Hematopoietic multipotent progenitor cell treated with erythropoietin and hydrocortisone succinate and interleukin-3 and kit ligand, for 6 days (in vitro differentiated cells): ENCODE results near the gene FHIP1B.

Source experiments
- DNase-seq: peaks from one replicate; pipeline ENCODE4 v3.0.0-alpha.2; 2015

Gene FHIP1B

DNA sequence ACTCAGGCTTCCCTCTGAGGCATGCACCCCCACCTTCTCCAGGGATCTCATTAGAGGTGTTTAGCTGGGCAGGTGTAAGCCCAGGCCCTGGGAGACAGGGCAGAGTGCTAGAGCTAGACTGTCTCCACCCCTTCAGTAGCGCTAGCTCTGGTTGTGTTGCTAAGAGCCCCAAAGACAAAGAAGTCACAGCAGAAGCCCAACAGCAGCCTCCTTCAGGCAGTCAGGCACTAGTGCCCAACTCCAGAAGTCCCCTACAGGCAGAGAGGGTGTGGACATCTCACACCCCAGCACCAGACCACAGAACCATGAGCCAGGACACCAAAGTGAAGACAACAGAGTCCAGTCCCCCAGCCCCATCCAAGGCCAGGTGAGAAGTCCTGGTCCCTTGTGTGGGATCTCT is 4.5 kb upstream of the FHIP1B start, which contains the start of gene CNGA4:
Gene CNGA4 (plus strand): TSS at position 188 of the 400 bp plus-strand sequence. CDS start 118 bp downstream, at position 306.
- DNase-seq = peak; percentile 45

- DNase-seq = peak; percentile 53
These were observed 3.4 kb upstream of the FHIP1B start for GRCh38 chr11:6237761-6238302.

GRCh38 chr11:6237266-6237665 is 2.8 kb upstream of the FHIP1B start:
- no peak for DNase-seq

DNA sequence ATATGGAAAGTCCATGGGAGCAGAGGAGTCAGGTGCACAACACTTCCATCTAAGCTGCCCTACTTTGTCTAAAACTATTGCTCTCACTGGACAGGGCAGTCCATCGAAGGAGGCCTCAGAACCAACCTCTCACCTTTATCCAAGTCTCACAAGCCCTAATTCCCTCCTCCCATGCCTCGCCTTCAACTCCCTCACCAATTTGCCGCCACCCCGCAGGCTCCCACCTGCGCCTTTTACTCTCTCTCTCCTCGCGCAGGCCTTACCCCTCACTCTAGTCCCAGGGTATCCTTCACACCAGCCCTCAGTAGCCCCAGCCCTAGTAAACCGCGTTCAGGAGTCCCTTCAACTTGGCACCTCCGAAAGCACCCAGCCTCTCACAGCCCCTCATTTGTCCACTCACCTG is 451 bp downstream of the FHIP1B start:
- peak; percentile 20 for DNase-seq

- peak; percentile 57 for DNase-seq
These were observed 1.5 kb downstream of the FHIP1B start for GRCh38 chr11:6232899-6233298.

DNA sequence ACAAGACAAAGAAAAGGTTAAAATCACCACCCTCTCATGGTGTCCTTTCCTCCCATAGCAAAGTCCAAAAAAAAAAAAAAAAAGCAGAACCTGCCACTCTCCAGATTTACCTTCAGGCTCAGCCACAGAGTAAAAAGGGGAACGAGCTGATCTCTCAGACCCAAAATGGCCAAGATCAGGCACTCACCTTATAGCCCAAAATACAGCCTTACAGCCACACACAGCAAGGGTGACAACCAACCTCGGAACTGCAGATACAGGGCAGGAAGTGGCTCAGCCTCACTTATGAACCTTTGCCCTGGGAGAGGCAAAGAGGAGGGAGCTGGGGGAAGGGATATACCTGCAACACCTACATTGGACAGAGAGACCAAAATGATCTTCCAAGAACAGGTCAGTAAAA is 4.5 kb downstream of the FHIP1B start:
- no peak for DNase-seq

DNA sequence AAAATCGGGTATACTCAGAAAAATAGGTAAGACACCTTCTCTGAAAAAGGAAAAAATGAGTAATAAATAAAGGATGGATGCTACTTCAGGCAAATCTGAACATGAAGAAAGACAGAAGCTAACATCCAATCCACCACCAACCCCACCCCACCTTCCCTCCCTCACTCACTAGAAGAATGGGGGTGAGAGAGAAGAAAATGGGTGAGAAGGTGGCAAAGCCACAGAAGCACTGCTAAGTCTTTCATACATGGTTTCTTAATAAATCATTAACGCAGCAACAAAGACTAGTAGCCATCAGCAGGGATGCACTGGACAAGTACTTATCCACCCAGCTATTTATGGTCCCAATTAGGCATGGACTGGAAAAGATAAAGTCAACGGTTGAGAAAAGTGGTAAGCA is 5.9 kb downstream of the FHIP1B start:
- DNase-seq = no peak

DNA sequence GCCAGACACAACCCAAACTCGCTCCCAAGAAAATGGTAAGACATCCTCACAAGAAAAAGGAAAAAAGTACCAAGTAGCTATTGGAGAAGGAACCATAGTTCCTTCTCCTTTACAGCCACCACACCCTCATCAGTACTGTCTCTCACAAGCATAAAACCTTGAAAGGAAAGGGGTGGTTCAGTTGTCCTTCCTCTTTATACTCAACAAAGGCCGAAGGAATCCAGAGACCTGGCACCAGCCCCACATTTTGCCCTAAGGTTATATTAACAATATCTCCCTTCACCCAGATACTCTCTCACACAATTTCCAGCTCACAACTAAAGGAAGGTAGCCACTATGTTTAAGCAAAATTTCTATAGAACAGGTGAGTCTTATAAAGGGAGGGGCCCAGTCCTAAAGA is 8.5 kb downstream of the FHIP1B start:
- DNase-seq = peak; percentile 53

GRCh38 chr11:6225024-6225423 is 9.4 kb downstream of the FHIP1B start:
- peak; percentile 44 for DNase-seq

DNA sequence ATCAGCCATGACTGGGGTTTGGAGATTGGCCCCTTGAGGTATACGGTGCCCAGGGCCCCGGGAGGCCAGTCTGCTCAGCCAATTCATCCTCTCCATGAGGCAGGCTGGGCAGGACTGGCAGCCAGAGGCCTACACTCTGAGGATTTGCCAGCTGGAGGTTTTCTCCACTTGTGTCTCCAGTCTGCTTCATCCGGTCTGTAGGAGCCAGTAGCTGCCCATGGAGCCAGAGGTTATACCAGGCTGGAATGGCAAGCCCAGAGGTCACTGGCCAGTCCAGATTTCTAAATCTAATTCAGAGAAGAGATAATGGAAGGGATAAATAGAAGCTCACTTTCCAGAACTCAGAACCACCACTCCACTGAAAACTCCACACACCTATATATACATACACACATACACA is 10.0 kb downstream of the FHIP1B start:
- DNase-seq = no peak

DNA sequence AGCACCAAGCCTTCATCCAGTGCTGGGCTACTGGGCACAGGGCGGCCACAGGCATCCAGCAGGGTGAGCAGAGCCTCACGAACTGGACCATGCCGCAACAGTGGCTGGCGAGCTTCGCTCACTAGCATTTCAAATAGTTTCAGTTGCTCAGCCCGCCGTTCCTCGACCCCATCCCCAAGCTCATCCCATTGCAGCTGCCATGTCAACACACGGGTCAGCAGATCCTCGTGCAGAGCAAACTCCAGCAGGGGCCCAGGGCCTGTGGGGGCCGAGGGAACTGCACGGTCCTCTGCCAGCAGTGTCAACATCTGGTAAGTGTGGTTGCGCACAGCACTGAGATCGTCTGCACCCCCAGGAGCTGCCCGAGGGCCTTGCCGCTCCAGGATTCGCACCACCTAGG is 10.6 kb downstream of the FHIP1B start:
- DNase-seq = no peak

DNA sequence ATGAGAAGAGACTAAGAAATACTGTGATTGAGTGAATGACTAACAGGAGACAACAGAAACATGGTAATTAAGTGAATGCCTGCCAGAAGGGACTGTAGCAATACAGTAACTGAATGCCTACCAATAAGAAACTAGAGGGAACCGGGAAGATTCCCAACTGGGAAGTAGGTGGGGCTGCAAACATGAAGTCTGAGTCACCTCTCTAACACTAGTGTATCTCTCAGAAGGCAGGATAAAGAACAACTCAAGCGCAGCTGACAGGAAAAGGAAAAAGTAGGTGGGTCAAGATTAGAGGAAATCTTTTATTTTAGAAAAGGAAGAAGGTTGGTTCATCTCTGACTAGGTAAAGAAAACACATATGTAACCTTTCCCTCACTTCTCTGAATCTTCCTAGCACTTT is 15.1 kb downstream of the FHIP1B start:
- DNase-seq = no peak

DNA sequence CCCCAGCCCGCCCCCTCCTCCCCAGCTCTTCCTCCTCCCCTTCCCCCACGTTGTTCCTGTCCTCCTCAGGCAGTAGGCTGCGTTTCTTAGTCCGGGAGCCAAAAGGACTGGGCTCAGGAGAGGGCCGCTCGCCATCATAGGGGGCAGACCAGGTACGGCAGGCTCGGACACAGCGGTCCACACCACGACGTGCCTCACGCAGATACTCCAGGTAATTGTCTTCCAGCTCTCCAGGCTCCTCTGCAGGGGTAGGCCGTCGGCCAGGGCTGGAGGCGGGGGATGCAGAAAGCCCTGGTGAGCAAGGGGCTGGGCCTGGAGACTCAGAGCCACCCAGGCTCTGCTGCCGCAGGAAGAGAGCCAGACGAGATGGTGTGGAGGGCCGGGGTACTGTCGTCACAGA is 16.7 kb downstream of the FHIP1B start:
- no peak for DNase-seq

DNA sequence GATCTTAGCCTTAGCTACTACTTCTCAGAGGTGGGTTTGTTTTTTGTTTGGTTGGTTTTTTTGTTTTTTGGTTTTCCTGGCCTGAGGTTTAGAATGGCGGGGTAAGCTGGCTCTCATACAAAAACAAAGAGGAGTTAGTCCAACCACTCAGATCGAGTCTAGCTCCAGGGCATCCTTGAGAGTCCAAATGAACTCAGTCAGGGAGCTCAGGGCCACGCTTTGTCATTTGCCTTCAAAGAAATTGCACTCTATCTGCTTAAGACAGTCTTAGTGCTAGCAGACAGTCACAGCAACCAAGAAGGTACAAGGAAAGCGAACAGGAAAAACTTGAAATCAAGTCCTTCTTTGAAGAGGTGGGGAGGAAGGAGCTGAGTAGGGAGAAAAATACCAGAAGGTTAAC is 17.9 kb downstream of the FHIP1B start:
- no peak for DNase-seq

- DNase-seq = no peak
These were observed 19.9 kb downstream of the FHIP1B start for GRCh38 chr11:6214530-6214929.

- no peak for DNase-seq
These were observed 24.0 kb downstream of the FHIP1B start for GRCh38 chr11:6210274-6210955.

DNA sequence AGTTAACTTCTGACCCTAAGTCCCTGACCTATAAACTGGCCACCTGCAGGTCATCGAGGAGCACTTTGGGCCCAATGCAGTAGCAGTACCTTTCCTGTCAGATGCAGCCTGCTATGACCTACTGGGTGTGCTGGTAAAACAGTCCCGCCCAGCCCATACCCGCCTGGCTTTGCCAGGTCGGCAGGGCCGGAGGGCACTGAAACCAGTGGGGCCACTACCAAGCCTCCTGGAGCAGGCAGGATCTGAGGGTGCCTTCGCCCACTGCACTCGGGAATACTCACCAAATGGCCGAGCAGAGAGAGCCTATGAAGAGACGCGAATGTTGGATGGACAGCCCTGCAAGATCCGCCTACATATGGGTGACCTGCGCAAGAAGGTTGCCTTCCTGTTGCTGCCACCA is 24.6 kb downstream of the FHIP1B start:
- no peak for DNase-seq

DNA sequence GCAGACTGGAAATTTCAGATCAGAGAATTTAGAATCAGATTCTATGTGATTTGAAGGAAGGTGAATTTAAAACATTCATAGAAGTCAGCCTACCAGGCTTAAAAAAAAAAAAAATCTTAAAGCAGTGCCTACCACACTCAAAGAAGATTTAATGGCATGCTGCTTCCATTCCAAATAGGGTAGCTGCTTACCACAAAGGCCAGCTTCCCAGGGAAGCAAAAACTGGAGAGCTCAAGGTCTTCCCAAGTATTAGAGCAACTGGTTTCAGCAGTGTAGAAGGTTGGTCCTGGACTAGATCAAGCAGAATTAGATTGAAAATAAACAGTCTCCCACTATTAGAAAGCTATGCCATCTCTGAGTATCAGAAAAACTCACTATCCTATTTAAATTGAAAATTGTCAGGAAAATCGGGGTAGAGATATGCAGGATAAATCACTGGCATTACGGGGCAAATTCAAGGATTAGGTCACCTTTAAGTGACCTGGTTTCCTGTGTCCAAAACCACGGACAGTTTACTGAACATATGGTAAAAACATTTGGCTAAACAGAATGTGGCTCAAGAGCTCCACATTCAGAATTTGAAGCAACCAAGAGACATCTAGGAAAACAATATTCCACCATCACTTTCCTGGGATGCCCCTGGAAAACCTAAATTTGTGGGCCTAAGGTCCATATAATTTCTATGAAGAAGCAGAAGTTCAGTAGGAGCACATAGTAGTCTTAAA is 27.8 kb downstream of the FHIP1B start:
- no peak for DNase-seq

DNA sequence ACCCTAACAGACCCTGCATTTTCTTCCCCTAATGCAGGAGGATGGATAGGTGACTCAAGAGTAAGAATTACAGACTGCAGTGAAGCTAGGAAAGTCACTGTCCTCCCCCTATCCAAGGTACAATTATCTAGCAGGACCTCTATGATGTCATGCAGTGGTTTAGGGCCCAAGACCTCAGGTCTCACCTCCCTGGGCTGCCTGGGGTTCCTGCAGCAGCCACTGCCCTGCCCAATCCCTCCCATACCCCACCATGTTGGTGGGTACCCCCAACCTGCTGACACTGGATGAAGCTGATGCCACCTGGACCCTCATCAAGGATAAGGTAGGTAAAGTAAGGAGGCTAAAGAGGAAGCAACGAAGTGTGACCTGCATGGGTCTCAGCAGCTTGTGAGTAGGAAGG is 29.1 kb downstream of the FHIP1B start, which contains the start of gene C11orf42:
Gene C11orf42 (plus strand): TSS at position 192 of the 400 bp plus-strand sequence. CDS start 59 bp downstream, at position 251.
- no peak for DNase-seq

- DNase-seq = peak; percentile 71
These were observed 29.7 kb downstream of the FHIP1B start for GRCh38 chr11:6204706-6205105.

DNA sequence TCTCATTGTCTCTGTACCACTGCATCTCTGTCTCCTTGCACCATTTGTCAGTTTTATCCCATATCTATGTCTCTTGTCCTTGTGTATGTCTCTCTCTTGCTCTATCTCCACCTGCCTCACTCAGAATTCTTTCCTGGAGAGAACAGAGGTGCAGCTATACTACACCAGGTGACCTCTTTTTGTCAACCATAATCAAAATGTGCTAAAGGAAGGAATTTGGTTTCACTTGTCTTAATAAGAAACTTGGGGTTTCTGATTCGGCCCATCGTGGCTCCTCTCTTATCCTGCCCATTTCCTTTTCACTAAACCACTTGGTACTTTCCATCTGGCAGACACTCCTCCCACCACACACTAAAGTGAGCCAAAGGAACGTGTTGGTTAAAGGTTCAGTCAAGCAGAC is 31.1 kb downstream of the FHIP1B start:
- DNase-seq = no peak

DNA sequence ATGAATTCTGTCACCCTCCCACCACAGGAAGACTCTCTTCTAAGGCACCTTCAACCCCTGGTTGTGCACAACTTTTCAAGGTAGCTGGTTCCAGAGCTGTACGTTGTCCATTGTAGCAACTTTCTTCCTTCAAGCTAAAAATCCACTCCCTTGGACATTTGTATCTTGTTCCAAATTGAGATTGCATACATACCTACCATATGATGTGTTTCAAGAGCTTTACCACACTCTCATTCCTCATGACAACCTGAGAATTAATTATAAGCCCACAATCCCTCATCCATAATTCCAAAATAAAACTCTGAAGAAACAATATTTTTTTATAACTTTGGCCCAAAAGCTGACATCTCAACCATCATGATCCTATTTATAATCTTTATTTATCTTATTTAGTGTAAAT is 32.4 kb downstream of the FHIP1B start:
- DNase-seq = no peak

- peak; percentile 50 for DNase-seq
These were observed 33.0 kb downstream of the FHIP1B start for GRCh38 chr11:6201481-6201880.

GRCh38 chr11:6200975-6201374 is 33.5 kb downstream of the FHIP1B start:
- DNase-seq = peak; percentile 83
